ENCODE measurements around the gene SLC25A47. TPM values are rescaled to one million over a fixed set of nuclear protein-coding genes. Genes with fewer than 3 reads are reported as not detected.
"Not testable (repeated sequence)": the region's sequence is repeated elsewhere in the genome, so short reads cannot be mapped to it uniquely, and the experiment has no call there.

SLC25A47 gene
- total and polyA plus RNA-seq, 2 of the 4 experiments (the other 2 are of a cell fraction) = not detected

DNA sequence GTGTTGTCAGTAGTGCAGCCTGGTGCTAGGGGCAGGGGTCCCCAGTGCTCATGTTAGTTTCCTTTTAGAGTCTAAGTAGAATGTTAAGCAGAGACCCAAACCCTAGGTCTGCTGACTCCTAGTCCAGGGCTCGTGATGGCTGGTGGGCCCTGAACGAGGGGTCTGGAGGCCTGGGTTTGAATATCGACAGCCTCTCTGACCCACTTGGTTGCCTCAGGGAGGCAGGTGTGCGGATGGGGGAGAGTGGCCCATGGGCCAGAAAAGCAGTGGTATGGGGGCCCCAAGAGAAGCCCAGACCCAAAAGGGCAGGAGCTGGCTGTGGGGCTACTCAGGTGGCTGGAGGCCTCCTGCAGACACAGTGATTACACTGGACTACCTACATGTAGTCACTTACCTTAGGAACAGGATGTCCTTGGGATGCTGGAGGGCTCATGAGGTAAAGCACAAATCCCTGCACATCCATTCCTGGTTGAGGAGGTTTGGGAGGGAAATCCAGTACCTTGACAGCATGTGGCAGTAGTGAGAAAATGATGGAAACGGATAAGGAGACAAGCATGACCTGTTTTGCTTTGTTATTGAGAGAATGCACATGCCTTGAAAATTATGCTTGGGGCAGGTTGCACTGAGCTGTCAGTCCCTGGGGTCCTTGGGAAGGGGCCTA, 15.2 kb upstream of the SLC25A47 start (continued):
- TF ChIP-seq RFX5 (IDR thresholded peaks at IDR 0.05; ENCODE audit: low read depth, low read length) = no peak

DNA sequence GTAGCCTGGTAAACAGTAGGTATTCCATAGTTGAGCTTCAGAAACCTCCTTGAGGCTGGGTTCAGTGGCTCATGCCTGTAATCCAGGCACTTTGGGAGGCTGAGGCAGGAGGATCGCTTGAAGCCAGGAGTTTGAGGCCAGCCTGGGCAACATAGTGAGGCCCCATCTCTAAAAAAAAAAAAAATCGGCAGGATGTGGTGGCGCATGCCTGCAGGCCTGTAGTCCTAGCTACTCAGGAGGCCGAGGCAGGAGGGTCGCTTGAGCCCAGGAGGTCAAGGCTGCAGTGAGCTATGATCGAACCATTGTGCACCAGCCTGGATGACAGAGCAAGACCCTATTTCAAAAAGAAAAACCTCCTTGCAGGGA, 14.7 kb upstream of the SLC25A47 start:
- H2BK15ac ChIP-seq (ENCODE audit: low read depth, low read length); BruUV-seq (replicated peaks); H3K36me3 ChIP-seq (ENCODE audit: control insufficient read depth, insufficient read depth, low read length); H4K91ac ChIP-seq (ENCODE audit: insufficient read depth, low read depth, low read length); H3K9me3 ChIP-seq (ENCODE audit: control insufficient read depth, insufficient read depth, low read length); POLR2A ChIA-PET (ENCODE audit: unreplicated experiment); H3K4me2 ChIP-seq (ENCODE audit: low read depth, low read length); H3K9ac ChIP-seq (ENCODE audit: low read depth, low read length); H3K27me3 ChIP-seq (ENCODE audit: control insufficient read depth, insufficient read depth, low read length); H3K14ac ChIP-seq (replicated peaks; ENCODE audit: low read depth, low read length); H2AFZ ChIP-seq (replicated peaks; ENCODE audit: low read length, poor library complexity); H3K4ac ChIP-seq (ENCODE audit: low read depth, low read length); ATAC-seq (ENCODE audit: low read depth); H3K4me3 ChIP-seq (ENCODE audit: insufficient read depth, low read depth, low read length); DNase-seq; in situ Hi-C loops (cut with MboI; ENCODE audit: low sequenced_read_pairs); H3K56ac ChIP-seq (ENCODE audit: extremely low read depth, insufficient read depth, low read length); H2BK20ac ChIP-seq (ENCODE audit: low read depth, low read length); H4K8ac ChIP-seq (ENCODE audit: low read depth in 2 of 2, low read length in 2 of 2); H2BK5ac ChIP-seq (ENCODE audit: low read depth, low read length, poor library complexity, severe bottlenecking); H3K9me1 ChIP-seq (ENCODE audit: insufficient read depth, low read length); dilution Hi-C loops (cut with HindIII; ENCODE audit: low sequenced_read_pairs, unreplicated experiment); H2BK120ac ChIP-seq (ENCODE audit: low read depth, low read length); H3K27ac ChIP-seq (ENCODE audit: insufficient read depth, low read length); H4K5ac ChIP-seq (ENCODE audit: low read depth, low read length); CTCF ChIA-PET; H3K18ac ChIP-seq (ENCODE audit: low read depth, low read length); H2AK9ac ChIP-seq (replicated peaks; ENCODE audit: low read depth, low read length, poor library complexity): not testable (repeated sequence)
- peaks cover 12 to 45% of the 10 kb centered on the region in 2 experiments for H3K79me1 ChIP-seq (ENCODE audit: low read depth in 1 of 2, low read length in 2 of 2)
- intact Hi-C loops (cut with micrococcal nuclease) = loop anchor here (5.0 kb wide), 2 partner anchors 34 to 54 kb away; no protein-coding TSS in a partner anchor
- H2AK5ac ChIP-seq (ENCODE audit: low read depth, low read length) = peak overlapping the region; percentile 21; the same call in 1 of the 2 replicates
- H3K23ac ChIP-seq (ENCODE audit: low read depth, low read length) = peak overlapping the region; percentile 22; the same call in 1 of the 2 replicates
- WGBS, 2 experiments (ENCODE audit: extremely low coverage in 2 of 2, insufficient read length in 1 of 2) = 100% methylated on average over 1 of the region's 6 CpGs; no CpG with 5 or more reads in 1 of the 2 experiments
- H4K20me1 ChIP-seq (ENCODE audit: insufficient read depth, low read length) = peaks cover 19% of the 10 kb centered on the region
- H3K4me1 ChIP-seq (ENCODE audit: control insufficient read depth, insufficient read depth, low read length) = peaks cover 17% of the 10 kb centered on the region; the same call in 1 of the 2 replicates
